ENCODE results near the gene SLC22A9.
"Not testable (repeated sequence)": the region's sequence is repeated elsewhere in the genome, so short reads cannot be mapped to it uniquely, and the experiment has no call there.

SLC22A9 gene

DNA sequence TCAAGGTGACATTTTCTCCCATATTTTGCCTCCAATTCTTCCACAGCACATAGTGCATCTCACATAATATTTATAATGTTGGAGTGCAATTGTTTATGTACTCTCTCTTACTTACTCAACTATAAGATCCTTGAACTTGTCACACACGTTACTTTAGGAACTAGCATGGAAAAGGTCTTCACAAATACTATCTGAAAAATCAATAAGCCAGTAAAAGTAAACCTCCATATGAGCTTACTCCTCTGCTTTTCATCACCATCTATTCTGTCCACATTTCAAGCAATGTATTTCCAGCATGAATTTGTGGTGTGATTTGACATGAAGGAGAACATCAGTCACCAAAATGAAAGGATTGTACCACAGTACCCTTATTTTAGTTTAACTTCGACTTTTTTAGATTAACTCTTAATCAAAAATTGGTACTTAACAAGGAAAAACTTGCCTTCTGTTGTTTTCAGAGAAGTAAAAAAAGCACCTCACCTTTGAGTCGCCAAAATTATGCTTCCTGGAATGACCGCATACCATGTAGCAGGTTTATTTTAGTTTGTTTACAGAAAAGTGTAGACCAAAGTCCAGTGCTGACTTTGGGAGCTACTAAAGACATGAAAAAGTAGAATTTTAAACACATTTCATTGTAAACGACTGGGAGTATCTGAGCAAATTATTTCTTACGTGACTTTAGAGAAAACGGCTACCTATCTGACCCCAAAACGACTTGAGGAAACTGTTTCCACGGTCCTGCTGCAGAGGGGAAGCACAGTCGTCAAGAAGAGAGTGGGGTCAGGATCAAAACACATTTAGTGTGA is at the start of gene SLC22A9:
SLC22A9 (plus strand) TSS at position 621 of the 806 bp plus-strand sequence. CDS start 272 bp downstream, outside the sequence.
- DNase-seq = no peak

DNA sequence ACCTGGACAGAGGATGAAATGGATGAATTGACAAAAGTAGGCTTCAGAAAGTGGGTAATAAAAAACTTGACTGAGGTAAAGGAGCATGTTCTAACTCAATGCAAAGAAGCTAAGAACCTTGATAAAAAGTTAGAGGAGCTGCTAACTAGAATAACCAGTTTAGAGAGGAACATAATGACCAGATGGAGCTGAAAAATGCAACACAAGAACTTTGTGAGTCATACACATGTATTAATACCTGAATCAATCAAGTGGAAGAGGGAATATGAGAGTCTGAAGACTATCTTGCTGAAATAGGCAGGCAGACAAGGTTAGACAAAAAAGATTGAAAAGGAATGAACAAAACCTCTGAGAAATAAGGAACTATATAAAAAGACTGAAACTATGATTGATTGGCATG is 47.9 kb upstream of the SLC22A9 start:
- no peak for DNase-seq

DNA sequence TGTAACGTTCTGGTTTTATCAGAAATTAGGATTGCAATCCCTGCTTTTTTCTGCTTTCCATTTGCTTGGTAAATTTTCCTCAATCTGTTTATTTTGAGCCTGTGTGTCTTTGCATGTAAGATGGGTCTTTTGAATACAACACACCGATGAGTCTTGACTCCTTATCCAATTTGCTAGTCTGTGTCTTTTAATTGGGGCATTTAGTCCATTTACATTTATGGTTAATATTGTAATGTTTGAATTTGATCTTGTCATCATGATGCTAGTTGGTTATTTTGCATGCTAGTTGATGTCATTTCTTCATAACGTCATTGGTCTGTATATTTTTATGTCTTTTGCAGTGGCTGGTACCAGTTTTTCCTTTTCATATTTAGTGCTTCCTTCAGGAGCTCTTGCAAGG is 34.5 kb upstream of the SLC22A9 start:
- DNase-seq = not testable (repeated sequence)

DNA sequence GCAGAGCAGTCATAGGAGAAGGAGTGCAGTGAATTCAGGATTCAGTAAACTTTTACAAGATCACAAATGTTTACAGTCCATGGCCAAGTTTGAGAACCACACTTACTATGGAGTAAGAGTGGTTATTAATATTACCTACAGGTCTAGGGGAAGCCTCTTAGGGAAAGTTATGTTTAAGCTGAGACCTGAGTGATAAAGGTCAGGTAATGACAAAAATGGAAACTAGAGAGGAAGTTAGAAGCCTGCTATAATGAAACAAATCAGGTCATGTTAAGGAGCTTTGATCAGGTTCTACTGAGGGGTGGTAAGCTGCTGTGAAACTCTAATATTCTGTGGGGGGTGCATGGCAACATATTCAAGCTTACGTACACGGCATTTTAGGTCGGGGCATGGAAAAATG is 32.5 kb upstream of the SLC22A9 start:
- no peak for DNase-seq

DNA sequence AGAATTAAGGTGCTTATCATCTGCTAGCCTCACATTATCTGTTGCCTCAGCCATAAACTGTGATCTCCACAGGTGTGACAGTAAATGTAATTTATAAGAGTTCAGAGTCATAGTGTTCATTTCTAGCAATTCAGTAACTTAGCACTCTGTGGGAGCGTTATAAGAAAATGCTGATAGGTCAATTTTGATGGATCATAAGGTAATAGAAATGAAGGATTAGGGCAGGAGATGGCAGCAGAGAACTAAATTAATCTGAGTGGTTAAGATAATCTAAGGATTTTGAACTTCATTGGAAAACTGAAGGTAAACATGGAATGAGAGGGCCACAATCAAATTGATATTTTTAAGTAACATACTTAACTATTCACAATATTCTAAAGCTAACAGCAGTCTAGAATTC is 26.5 kb upstream of the SLC22A9 start:
- DNase-seq = no peak

DNA sequence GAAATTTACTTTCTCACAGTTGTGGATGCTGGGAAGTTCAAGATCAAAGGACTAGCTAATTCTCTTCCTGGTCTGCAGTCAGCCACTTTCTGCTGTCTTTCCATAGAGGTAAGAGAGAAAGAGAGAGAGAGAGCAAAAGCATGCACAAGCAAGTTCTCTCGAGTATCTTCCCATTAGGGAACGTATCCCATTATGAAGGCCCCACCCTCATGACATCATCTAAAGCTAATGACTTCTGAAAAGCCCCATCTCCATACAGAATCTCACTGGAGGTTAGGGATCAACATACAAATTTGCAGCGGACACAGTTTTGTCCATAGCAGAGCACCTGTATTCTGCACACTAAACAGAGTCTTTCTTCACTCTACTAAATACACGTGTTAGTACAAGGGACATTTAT is 17.4 kb upstream of the SLC22A9 start:
- no peak for DNase-seq

DNA sequence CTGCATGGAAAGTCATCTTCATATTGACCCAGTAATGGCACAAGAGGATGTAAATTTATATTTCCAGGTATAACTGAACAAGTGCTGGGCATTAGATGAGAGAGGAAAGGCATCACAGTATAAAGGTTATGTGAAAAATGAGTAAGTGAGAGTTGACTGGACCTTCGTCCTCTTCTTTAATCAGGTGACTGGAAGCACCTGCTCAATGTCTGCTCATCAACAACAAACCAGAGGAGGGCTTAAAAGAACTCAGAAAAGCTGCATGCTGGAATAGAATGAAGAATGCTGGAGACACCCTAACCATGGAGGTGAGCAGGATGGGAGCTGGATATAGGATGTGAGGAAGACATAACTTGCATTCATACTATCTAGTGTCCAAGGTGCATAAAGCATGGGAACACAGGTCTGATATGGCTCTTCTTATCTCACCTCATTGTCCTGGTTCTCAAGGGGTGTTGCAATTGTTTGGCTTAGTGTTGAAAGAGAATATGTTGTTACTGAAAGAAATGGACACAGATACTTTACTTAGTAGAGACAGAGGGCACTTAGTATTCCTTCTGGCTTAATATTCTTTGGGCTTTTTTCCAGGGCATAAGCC is 7.3 kb upstream of the SLC22A9 start:
- DNase-seq = no peak

DNA sequence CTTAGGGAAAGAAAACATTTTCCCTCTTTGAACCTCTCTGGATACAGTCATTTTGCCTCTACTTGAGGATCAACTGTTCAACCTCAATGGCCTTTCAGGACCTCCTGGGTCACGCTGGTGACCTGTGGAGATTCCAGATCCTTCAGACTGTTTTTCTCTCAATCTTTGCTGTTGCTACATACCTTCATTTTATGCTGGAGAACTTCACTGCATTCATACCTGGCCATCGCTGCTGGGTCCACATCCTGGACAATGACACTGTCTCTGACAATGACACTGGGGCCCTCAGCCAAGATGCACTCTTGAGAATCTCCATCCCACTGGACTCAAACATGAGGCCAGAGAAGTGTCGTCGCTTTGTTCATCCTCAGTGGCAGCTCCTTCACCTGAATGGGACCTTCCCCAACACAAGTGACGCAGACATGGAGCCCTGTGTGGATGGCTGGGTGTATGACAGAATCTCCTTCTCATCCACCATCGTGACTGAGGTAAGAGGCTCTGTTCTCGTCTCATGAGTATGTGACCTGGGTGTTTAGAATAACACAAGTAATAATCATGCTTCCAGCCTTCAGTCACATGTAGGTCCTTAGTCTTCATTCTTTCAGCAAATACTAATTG is 495 bp downstream of the SLC22A9 start:
- no peak for DNase-seq

DNA sequence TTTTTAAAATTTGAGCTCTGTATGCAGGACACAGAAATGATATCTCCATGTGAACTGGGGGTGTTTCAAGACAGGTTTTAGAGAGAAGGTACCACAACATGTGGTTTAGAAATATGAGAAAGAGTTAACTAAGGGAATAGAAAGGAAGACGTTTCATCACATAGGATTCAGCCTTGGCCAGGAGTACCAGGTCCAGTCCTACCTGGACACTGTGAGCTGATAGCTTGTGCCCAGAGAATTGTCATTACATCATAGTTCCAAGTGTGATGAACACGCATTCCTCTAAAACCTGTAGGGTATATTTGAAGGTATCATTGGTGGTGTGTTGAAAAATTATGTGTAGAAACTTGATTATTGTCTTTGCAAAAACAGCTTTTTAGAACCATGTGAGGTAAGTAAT is 1.8 kb downstream of the SLC22A9 start:
- DNase-seq = no peak

DNA sequence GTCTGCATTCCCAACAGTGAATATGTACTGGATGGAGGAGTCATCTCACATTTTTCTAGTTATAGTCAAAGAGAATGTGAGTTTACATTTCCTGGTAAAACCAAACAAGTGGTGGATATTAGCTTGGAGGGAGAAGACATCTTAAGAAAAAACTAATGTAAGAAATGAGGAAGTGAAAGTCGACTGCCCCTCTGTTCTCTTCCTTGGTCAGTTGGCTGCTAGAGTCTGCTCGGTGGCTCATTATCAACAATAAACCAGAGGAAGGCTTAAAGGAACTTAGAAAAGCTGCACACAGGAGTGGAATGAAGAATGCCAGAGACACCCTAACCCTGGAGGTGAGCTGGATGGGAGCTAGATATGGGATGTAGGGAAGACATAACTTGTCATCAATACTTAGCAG is 5.8 kb downstream of the SLC22A9 start:
- no peak for DNase-seq

DNA sequence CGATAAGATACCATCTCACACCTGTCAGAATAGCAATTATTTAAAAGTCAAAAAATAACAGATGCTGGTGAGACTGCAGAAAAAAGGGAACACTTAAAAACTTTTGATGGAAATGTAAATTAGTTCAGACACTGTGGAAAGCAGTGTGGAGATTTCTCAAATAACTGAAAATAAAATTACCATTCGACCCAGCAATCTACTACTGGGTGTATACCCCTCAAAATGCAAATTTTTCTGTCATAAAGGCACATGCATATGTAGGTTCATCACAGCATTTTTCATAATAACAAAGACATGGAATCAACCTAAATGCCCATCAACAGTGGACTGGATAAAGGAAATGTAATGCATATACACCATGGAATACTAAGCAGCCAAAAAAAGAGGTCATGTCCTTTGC is 10.5 kb downstream of the SLC22A9 start:
- no peak for DNase-seq

DNA sequence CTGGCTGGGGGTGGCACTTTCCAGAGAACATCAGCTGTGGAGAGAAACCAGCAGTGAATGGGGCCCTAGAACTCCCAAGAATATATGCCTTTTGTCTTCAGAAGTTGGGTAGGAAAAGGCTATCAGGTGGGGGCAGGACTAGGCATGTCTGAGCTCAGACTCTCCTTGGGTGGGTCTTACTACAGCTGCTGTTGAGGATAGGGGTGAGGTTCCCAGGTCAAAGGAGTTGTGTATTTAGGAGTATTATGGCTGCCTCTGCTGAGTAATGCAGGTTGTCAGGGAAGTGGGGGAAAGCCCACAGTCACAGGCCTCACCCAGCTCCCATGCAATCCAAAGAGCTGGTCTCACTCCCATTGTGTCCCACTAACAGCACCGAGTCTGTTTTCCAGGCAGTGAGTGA is 26.1 kb downstream of the SLC22A9 start:
- DNase-seq = no peak

DNA sequence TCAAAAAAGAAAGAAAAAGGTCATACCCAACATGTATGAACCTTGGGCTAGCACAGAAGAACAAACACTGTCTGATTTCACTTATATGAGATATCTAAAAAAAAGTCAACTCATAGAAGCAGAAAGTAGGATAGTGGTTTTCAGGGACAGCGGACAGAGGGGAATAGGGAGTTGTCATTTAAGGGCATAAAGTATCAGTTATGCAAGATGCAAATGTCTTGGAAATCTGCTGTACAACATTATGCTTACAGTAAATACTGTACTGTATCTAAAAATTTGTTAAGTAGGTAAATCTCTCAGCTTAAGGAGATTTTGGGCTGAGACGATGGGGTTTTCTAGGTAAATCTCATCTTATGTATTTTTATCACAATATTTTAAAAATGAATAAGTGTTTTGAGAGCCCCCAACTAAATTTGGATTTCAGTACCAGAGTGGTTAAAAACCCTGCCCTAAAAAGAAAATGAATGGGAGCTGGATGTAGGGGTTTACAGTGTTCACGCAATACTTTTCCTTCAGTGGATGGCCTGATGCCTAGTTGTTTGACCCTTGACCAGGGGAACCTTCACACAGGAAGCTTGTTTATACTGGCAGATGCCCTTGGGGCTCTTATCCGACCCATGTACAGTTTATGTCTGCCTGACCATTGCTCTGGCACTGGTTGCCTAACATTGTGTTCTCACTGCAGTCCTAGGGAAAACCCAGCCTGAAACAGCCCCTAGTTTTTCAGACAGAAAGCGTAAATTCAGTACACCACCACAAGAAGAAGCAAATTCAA is 34.8 kb downstream of the SLC22A9 start:
- no peak for DNase-seq

DNA sequence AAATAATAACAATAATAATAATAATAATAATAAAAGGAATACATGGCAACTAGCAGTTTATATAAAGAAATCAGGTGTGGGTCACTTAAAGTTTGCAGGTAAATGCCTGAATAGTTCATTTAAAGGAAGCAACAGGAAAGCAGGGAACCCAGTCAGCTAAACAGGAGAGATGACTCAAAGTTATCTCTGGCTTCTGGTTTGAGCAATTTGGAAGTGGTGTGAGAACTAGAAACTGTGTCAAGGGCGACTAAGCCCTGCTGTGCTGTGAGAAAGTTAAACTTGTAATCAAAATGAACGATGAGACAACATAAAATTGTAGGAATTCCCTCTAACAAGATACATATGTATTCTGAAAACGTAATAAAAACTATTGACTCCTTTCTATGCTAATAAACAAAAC is 35.5 kb downstream of the SLC22A9 start:
- no peak for DNase-seq

DNA sequence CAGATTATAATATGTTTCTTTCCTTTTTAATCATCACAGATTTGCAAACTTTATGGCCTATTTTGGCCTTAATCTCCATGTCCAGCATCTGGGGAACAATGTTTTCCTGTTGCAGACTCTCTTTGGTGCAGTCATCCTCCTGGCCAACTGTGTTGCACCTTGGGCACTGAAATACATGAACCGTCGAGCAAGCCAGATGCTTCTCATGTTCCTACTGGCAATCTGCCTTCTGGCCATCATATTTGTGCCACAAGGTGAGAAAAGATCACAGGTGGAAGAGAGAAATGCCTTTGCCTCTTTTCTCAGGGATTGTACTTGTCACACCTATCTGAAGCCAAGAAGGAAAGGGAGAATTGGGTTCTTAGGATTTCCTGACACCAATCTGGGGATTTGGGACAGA is 36.9 kb downstream of the SLC22A9 start:
- no peak for DNase-seq

DNA sequence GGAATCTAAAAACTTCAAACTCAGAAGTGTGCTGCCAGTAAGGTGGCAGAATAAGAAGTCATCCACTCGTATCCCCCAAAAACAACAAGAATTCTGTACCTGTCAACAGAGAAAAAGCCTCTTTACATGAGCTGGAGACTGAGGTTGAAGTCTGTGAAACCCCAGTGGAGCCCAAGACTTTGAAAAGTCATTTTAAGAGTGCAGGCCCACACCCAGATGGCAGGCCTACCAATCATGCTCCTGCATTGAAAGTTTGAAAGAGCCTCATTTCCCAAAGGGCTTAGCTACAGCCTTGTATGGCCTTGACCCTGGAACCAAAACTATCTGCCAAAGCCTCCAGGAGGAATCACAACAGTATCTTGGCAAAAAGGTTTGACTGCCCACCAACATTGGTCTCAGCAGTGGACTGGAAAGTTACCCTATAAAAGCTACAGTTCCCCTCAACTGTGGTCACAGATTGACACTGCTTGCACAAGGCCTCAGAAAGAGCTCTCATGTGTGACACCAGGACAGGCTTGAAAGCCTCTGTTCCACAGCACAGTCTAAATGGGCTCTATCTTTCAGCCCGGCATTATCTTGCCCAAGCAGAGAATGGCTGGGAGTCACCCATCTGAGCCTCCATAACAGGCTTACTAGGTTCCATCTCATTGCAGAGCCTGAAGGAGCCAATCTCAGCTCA is 47.7 kb downstream of the SLC22A9 start:
- no peak for DNase-seq

DNA sequence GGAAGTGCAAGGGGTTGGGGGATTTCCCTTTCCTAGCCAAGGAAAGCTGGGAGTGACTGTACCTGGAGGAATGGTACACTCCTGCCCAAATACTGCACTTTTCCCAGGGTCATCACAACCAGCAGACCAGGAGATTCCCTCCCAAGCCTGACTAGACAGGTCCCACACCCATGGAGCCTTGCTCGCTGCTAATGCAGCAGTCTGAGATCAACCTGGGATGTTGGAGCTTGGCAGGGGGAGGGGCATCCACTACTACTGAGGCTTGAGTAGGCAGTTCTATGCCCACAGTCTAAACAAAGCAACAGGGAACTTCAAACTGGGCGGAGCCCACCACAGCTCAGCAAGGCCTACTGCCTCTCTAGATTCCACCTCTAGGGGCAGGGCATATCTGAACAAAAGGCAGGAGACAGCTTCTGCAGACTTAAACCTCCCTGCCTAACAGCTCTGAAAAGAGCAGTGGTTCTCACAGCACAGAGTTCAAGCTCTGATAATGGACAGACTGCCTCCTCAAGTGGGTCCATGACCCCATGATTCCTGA is 58.5 kb downstream of the SLC22A9 start:
- DNase-seq = no peak

DNA sequence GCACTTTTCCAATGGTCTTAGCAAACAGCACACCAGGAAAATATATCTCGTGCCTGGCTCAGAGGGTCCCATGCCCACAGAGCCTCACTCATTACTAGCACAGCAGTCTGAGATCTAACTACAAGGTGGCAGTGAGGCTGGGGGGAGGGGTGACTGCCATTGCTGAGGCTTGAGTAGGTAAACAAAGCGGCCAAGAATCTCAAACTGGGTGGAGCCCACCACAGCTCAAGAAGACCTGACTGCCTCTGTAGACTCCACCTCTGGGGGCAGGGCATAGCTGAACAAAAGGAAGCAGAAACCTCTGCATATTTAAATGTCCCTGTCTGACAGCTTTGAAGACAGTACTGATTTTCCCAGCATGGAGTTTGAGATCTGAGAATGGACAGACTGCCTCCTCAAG is 61.1 kb downstream of the SLC22A9 start:
- DNase-seq = not testable (repeated sequence)

DNA sequence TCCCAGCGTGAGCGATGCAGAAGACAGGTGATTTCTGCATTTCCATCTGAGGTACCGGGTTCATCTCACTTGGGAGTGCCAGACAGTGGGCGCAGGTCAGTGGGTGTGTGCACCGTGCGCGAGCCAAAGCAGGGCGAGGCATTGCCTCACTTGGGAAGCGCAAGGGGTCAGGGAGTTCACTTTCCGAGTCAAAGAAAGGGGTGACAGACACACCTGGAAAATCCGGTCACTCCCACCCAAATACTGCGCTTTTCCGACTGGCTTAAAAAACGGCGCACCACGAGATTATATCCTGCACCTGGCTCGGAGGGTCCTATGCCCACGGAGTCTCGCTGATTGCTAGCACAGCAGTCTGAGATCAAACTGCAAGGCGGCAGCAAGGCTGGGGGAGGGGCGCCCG is 65.8 kb downstream of the SLC22A9 start:
- not testable (repeated sequence) for DNase-seq

DNA sequence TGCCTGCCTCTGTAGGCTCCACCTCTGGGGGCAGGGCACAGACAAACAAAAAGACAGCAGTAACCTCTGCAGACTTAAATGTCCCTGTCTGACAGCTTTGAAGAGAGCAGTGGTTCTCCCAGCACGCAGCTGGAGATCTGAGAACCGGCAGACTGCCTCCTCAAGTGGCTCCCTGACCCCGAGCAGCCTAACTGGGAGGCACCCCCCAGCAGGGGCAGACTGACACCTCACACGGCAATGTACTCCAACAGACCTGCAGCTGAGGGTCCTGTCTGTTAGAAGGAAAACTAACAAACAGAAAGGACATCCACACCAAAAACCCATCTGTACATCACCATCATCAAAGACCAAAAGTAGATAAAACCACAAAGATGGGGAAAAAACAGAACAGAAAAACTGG is 66.2 kb downstream of the SLC22A9 start:
- not testable (repeated sequence) for DNase-seq

DNA sequence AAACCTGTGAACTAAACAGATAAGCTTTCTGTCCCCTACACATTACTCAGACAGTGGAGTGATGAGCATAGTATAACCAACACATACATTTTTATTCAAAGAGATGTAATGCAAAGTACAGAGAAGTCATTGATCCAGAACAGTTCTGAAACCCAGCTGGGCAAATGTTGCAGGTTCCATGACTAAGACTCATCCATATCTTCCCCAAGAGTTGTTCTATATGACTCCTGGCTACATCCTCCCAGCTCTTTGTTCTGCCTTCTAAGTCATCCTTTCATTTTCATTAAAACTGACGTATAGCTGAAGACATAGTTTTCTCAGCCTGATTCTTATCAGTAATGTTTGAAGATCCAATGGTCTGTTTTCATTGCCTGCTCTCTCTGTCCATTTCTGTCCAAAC is 74.1 kb downstream of the SLC22A9 start:
- no peak for DNase-seq

DNA sequence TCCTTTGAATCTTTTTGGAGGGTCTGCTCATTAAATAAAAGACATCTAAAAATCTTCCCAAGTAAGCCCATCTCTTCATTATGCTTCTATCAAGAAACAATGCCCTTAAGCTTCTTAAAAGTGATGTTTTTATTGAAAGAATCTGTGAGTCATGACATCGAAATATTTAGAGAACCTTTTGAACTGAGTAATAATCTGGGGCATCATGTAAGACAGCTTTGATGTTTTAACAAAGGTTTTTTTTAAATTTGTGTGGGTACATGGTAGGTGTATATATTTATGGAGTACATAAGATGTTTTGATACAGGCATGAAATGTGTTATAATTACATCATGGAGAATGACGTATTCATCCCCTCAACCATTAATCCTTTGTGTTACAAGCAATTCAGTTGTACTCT is 74.6 kb downstream of the SLC22A9 start:
- DNase-seq = no peak

DNA sequence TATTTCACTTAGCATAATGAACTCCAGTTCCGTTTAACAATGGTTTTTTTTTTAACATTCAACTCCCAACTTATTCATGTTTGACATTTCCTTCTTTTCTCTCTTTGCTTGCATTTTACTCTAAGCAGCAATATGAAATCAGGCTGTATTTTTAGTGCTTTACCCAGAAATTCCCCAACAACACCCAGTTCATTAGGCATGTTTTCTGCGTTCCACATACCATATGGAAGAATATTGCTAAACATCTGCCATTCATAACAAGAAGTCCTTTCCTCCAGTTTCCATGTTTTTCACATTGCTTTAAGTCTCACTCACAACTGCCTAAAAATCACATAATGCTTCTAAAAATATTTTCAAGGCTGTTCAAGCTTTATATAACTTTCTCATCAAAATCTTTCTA is 75.5 kb downstream of the SLC22A9 start:
- no peak for DNase-seq

All from DMS 273 treated with DMSO at 0.1 percent for 48 hours (cell line).